Activated CD8-positive, alpha-beta T cell treated with anti-CD3 and anti-CD28 coated beads, Interleukin-2, amount 10 ng/mL, durations not matched to agents 7 days and 5 days (primary cell): ENCODE measurements around the gene TGFBR1. TPM values are rescaled to one million over a fixed set of nuclear protein-coding genes. Genes with fewer than 3 reads are reported as not detected.

Experiments used
- total RNA-seq, 2 experiments: library from RNA; stranded (reverse); gene quantifications; one replicate each; pipeline ENCODE4 v1.2.3, GENCODE V29; 2021

Gene TGFBR1
- total RNA-seq, 2 experiments from 2014 or later, result 90.1 to 90.9 TPM

Other genes starting within 250 kb of the TGFBR1 start
- gene COL15A1, start 161.2 kb upstream of the TGFBR1 start, total RNA-seq, result under 1 TPM; 0.37 to 0.76 TPM
- gene ALG2, start 116.8 kb downstream of the TGFBR1 start, total RNA-seq, result 10 to 100 TPM; 19.9 to 22.0 TPM
- gene SEC61B, start 117.2 kb downstream of the TGFBR1 start, total RNA-seq, result 100 to 1,000 TPM; 122 to 124 TPM